ENCODE results near the gene RAG1. TPM values are rescaled to one million over a fixed set of nuclear protein-coding genes. Genes with fewer than 3 reads are reported as not detected.

The RAG1 gene
- total and polyA plus RNA-seq, 2 of the 13 experiments (the other 11 are each of a cell fraction or from before 2014, with no cell fraction given) = 0.11 to 0.15 TPM

- no peak for TF ChIP-seq KLF12 (CRISPR knock-in tag; IDR thresholded peaks at IDR 0.05; ENCODE audit: borderline replicate concordance)
- peak; percentile 81; the same call in 1 of the 2 replicates for TF ChIP-seq HMGXB3 (CRISPR knock-in tag; IDR thresholded peaks at IDR 0.05; ENCODE audit: borderline replicate concordance)
- peak; percentile 64; the same call in 1 of the 2 replicates for TF ChIP-seq SIN3B (IDR thresholded peaks at IDR 0.05; ENCODE audit: low read length)
- TF ChIP-seq NFIC (IDR thresholded peaks at IDR 0.05; ENCODE audit: low read length) = peak; percentile 79
- no peak for TF ChIP-seq MNT (IDR thresholded peaks at IDR 0.05)
- TF ChIP-seq SMAD9 (CRISPR knock-in tag; IDR thresholded peaks at IDR 0.05) = no peak
- 0 out of 2 replicates have a peak, but pooled peaks have one; percentile 56 for TF ChIP-seq HMG20B (CRISPR knock-in tag; conservative IDR thresholded peaks at IDR 0.05)
- TF ChIP-seq KLF16 (CRISPR knock-in tag; IDR thresholded peaks at IDR 0.05) = peak in 1 of 2 experiments; percentile 51; a peak in 1 of 4 replicates
- TF ChIP-seq TRIM22 (IDR thresholded peaks at IDR 0.05) = no peak
- TF ChIP-seq RXRB (CRISPR knock-in tag; IDR thresholded peaks at IDR 0.05; ENCODE audit: borderline replicate concordance) = peak; percentile 47; the same call in 1 of the 2 replicates
- TF ChIP-seq ZNF674 (CRISPR knock-in tag; IDR thresholded peaks at IDR 0.05; ENCODE audit: low read depth) = no peak
- TF ChIP-seq GABPB1 (CRISPR knock-in tag; IDR thresholded peaks at IDR 0.05) = peak; percentile 90
- 0 out of 2 replicates have a peak, but pooled peaks have one; percentile 49 for TF ChIP-seq GATAD2A (CRISPR knock-in tag; IDR thresholded peaks at IDR 0.05)
- peak; percentile 34; the same call in 1 of the 2 replicates for TF ChIP-seq THAP9 (CRISPR knock-in tag; IDR thresholded peaks at IDR 0.05; ENCODE audit: borderline replicate concordance)
- TF ChIP-seq SYNCRIP (IDR thresholded peaks at IDR 0.05; ENCODE audit: insufficient read depth, low read depth, low read length) = no peak
- no peak for TF ChIP-seq PATZ1 (CRISPR knock-in tag; IDR thresholded peaks at IDR 0.05)
Observed at GRCh38 chr11:36594316-36594989, 26.6 kb downstream of the RAG1 start, which contains the start of gene IFTAP (continued).
